ENCODE data around the gene FBXW7. TPM values are rescaled to one million over a fixed set of nuclear protein-coding genes. Genes with fewer than 3 reads are reported as not detected.
A peak's percentile ranks its signal among the peaks of the same experiment; 100 is the strongest.

The FBXW7 gene, protein sequence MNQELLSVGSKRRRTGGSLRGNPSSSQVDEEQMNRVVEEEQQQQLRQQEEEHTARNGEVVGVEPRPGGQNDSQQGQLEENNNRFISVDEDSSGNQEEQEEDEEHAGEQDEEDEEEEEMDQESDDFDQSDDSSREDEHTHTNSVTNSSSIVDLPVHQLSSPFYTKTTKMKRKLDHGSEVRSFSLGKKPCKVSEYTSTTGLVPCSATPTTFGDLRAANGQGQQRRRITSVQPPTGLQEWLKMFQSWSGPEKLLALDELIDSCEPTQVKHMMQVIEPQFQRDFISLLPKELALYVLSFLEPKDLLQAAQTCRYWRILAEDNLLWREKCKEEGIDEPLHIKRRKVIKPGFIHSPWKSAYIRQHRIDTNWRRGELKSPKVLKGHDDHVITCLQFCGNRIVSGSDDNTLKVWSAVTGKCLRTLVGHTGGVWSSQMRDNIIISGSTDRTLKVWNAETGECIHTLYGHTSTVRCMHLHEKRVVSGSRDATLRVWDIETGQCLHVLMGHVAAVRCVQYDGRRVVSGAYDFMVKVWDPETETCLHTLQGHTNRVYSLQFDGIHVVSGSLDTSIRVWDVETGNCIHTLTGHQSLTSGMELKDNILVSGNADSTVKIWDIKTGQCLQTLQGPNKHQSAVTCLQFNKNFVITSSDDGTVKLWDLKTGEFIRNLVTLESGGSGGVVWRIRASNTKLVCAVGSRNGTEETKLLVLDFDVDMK
- 114 TPM for total RNA-seq
- polyA plus RNA-seq, result 27.2 TPM
- long read RNA-seq, donor 1, partial matches to known transcripts, result 6 of 7 reads
- long read RNA-seq, donor 1, other reads (novel, unspliced or antisense), result 0 of 7 reads
- long read RNA-seq, donor 2, result 0 reads
- long read RNA-seq, donor 3, full-length matches to known transcripts, result 9 of 9 reads
- long read RNA-seq, donor 3, partial matches to known transcripts, result 0 of 9 reads
- long read RNA-seq, donor 3, other reads (novel, unspliced or antisense), result 0 of 9 reads
- long read RNA-seq, donor 4, transcript FBXW7-210 (2 exons, 528 nt), result major isoform, 7 of 9 reads
- long read RNA-seq, donor 4, partial matches to known transcripts, result 0 of 9 reads
- long read RNA-seq, donor 4, other reads (novel, unspliced or antisense), result 0 of 9 reads
- long read RNA-seq, donor 5, partial matches to known transcripts, result 7 of 12 reads
- long read RNA-seq, donor 5, other reads (novel, unspliced or antisense), result 0 of 12 reads
- long read RNA-seq, donor 6, full-length matches to known transcripts, result 7 of 7 reads
- long read RNA-seq, donor 6, partial matches to known transcripts, result 0 of 7 reads
- long read RNA-seq, donor 6, other reads (novel, unspliced or antisense), result 0 of 7 reads
- long read RNA-seq, donor 7, full-length matches to known transcripts, result 5 of 5 reads
- long read RNA-seq, donor 7, partial matches to known transcripts, result 0 of 5 reads
- long read RNA-seq, donor 7, other reads (novel, unspliced or antisense), result 0 of 5 reads
- long read RNA-seq, donor 8, partial matches to known transcripts, result 9 of 14 reads
- long read RNA-seq, donor 8, other reads (novel, unspliced or antisense), result 0 of 14 reads
- long read RNA-seq, donor 9, partial matches to known transcripts, result 0 of 5 reads
- long read RNA-seq, donor 9, other reads (novel, unspliced or antisense), result 0 of 5 reads
- long read RNA-seq, donor 10, result 0 reads

DNA sequence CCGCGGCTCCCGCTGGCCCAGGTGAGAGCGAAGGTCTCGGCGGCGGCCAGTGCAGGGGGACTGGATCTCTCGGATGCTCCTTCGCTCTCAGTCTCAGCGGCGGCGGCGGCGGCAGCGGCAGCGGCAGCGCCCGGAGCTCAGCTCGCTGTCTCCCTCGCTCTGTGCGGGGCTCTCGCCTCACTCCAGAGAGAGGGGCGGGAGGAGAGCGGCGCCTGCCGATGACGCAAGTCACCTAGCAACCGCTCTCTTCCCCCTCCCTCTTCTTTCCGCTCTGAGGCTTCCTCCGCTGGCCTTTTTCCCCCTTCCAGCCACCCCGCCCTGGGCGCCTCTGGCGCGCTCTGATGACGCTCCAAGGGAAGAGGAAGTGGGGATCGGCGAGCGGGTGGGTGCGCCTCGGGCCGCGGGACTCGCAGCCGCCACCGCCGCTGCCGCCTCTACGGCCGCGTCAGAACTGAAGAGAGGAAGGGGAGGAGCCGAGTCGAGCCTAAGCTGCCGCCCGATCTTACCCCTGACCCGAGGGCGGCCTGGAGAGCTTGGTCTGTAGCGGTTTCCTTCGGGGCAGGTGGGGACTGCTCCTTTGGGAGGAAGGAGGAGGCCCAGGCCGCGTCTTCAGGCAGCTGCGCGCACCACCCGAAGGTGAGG, at the start of gene FBXW7:
Gene FBXW7, minus strand, starts transcription at position 190 of the 642 bp plus-strand sequence. CDS start 124,289 bp downstream, outside the sequence.
- H3K4me3 ChIP-seq (ENCODE audit: low read length in 2 of 2), result peak within 1 kb of the TSS; percentile 75 to 95
- peak; percentile 96 to 100 (median 100) for DNase-seq (ENCODE audit: low read depth in 6 of 9, low spot score in 9 of 9)
- peak within 1 kb of the TSS; percentile 93 to 100 for H3K27ac ChIP-seq (ENCODE audit: low read depth in 1 of 2, low read length in 1 of 2)
- H3K27me3 ChIP-seq (ENCODE audit: control insufficient read depth in 2 of 2, insufficient read depth in 1 of 2, low read length in 1 of 2), result no peaks in the 10 kb centered on the region
- H3K4me1 ChIP-seq (ENCODE audit: control insufficient read depth in 2 of 2, insufficient read depth in 2 of 2, low read length in 2 of 2), result peaks cover 13% of the 10 kb centered on the region in 2 donors
- under 1% methylated on average over 63 of the region's 63 CpGs for WGBS
- H3K9me3 ChIP-seq (ENCODE audit: control insufficient read depth in 2 of 2, insufficient read depth in 1 of 2, low read length in 1 of 2), result peaks cover 5 to 10% of the 10 kb centered on the region in 2 donors
- H3K36me3 ChIP-seq (ENCODE audit: control insufficient read depth in 2 of 2, insufficient read depth in 2 of 2, low read length in 1 of 2), result peaks cover 8 to 17% of the 10 kb centered on the region in 2 donors

DNA sequence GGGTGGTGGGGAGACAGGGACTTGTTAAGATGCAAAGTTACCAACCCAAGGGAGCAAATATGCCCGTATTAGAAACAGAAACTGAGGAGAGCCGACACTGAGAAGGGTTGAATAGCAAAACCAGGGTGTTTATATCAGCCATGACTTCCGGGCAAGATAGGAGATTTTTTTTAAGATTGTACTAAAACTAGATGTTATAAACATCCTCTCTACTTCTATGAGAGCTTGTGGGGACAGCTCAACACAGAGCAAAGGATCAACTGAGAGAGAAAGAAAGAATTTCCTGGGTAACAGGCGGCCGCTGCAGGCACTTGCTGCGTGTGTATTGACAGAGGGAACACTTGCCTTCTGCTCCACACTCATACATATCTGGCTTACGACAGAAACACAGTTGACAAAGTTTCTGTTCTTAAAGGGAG, 49.1 kb upstream of the FBXW7 start:
- WGBS, result 97% methylated on average over 7 of the region's 7 CpGs
- H3K27ac ChIP-seq (ENCODE audit: low read depth in 1 of 2, low read length in 1 of 2), result no peak overlapping the region
- H3K4me1 ChIP-seq (ENCODE audit: control insufficient read depth in 2 of 2, insufficient read depth in 2 of 2, low read length in 2 of 2), result no peaks in the 10 kb centered on the region
- no peak overlapping the region for H3K4me3 ChIP-seq (ENCODE audit: low read length in 2 of 2)
- no peaks in the 10 kb centered on the region for H3K27me3 ChIP-seq (ENCODE audit: control insufficient read depth in 2 of 2, insufficient read depth in 1 of 2, low read length in 1 of 2)
- DNase-seq (ENCODE audit: low read depth in 6 of 9, low spot score in 9 of 9), result no peak
- H3K9me3 ChIP-seq (ENCODE audit: control insufficient read depth in 2 of 2, insufficient read depth in 1 of 2, low read length in 1 of 2), result no peaks in the 10 kb centered on the region
- no peaks in the 10 kb centered on the region for H3K36me3 ChIP-seq (ENCODE audit: control insufficient read depth in 2 of 2, insufficient read depth in 2 of 2, low read length in 1 of 2)

DNA sequence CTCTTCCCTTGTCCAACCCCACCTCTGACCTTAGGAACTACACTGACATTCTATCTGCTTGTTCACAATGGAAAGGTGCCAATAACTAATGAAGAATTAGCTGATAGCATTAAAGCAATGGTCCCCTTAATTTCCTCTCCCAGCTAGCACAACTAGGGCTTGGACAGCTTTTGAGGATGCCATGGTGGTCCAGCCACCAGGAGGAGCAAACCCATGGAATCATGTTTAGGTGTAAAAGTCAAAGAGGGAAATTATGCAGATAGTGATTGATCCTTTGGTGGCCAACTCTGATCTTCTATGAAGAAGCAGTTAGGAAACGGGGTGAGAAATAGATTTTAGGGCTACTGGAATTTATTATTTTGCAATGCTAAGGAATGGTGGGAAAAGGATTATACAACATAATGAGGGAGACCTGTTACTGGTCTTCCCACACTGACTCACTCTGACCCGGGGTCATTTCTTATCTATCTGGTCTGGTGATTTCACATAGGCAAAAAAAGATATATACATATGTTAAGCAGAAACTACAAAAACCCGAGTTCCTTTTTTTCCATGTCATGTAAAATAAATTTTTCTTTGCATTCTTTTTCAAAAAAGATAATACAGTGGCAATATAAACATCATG, 45.8 kb upstream of the FBXW7 start:
- Histone ChIP-seq H3K4me3 (ENCODE audit: low read length in 2 of 2) (no peak overlapping the region), H3K9me3 (ENCODE audit: control insufficient read depth in 2 of 2, insufficient read depth in 1 of 2, low read length in 1 of 2) (no peaks in the 10 kb centered on the region), H3K36me3 (ENCODE audit: control insufficient read depth in 2 of 2, insufficient read depth in 2 of 2, low read length in 1 of 2) (no peaks in the 10 kb centered on the region), H3K27ac (ENCODE audit: low read depth in 1 of 2, low read length in 1 of 2) (no peak overlapping the region), H3K27me3 (ENCODE audit: control insufficient read depth in 2 of 2, insufficient read depth in 1 of 2, low read length in 1 of 2) (no peaks in the 10 kb centered on the region), H3K4me1 (ENCODE audit: control insufficient read depth in 2 of 2, insufficient read depth in 2 of 2, low read length in 2 of 2) (no peaks in the 10 kb centered on the region)
- 91% methylated on average over 3 of the region's 3 CpGs for WGBS
- DNase-seq (ENCODE audit: low read depth in 6 of 9, low spot score in 9 of 9), result no peak

DNA sequence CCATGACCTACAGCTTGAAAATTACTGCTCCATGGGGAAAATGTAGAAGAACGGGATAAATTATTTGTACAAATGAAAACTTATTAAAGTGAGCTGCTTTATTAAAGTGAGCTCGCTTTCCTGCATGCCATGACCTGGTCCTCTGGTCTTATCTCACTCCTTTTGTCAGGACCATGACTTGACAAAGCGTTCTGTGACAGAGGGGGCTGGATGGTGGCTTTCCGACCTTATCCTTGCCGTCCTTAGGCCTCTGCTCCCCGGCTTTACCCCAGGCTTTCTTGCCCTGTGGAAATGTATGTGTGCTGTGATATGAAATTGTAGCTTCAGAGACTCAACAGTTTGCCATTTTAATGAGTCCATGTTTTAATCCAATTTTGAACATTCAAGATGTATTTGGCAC, 44.0 kb upstream of the FBXW7 start:
- no peaks in the 10 kb centered on the region for H3K27me3 ChIP-seq (ENCODE audit: control insufficient read depth in 2 of 2, insufficient read depth in 1 of 2, low read length in 1 of 2)
- H3K36me3 ChIP-seq (ENCODE audit: control insufficient read depth in 2 of 2, insufficient read depth in 2 of 2, low read length in 1 of 2), result no peaks in the 10 kb centered on the region
- H3K27ac ChIP-seq (ENCODE audit: low read depth in 1 of 2, low read length in 1 of 2), result no peak overlapping the region
- H3K9me3 ChIP-seq (ENCODE audit: control insufficient read depth in 2 of 2, insufficient read depth in 1 of 2, low read length in 1 of 2), result no peaks in the 10 kb centered on the region
- DNase-seq (ENCODE audit: low read depth in 6 of 9, low spot score in 9 of 9), result no peak
- no peaks in the 10 kb centered on the region for H3K4me1 ChIP-seq (ENCODE audit: control insufficient read depth in 2 of 2, insufficient read depth in 2 of 2, low read length in 2 of 2)
- no peak overlapping the region for H3K4me3 ChIP-seq (ENCODE audit: low read length in 2 of 2)
- 97% methylated on average over 6 of the region's 6 CpGs for WGBS

DNA sequence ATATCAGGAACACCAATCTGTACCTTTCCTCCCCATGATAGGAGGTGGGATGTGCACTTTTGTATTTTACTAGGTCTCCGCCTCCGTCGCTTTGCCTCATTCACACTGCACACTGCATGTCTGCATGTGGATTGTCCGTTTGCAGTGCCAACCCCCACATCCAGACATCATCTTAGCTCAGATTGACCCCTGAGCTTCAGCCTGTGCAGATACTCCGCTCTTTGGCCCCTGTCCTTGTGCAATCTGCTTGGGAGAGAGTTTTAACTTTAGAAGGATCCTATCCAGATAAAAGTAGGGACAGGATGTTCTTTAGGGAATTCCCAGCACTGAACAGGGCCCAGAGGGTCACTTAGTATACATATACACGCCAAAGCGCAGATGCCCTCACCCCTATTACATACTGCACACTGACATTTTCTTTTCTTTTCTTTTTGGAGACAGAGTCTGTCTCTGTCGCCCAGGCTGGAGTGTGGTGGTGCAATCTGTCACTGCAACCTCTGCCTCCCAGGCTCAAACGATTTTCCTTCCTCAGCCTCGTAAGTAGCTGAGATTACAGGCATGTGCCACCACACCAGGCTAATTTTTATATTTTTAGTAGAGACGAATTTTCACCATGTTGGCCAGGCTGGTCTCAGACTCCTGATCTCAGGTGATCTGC, 43.3 kb upstream of the FBXW7 start:
- Histone ChIP-seq H3K27me3 (ENCODE audit: control insufficient read depth in 2 of 2, insufficient read depth in 1 of 2, low read length in 1 of 2) (no peaks in the 10 kb centered on the region), H3K9me3 (ENCODE audit: control insufficient read depth in 2 of 2, insufficient read depth in 1 of 2, low read length in 1 of 2) (no peaks in the 10 kb centered on the region), H3K27ac (ENCODE audit: low read depth in 1 of 2, low read length in 1 of 2) (no peak overlapping the region), H3K36me3 (ENCODE audit: control insufficient read depth in 2 of 2, insufficient read depth in 2 of 2, low read length in 1 of 2) (no peaks in the 10 kb centered on the region), H3K4me3 (ENCODE audit: low read length in 2 of 2) (no peak overlapping the region), H3K4me1 (ENCODE audit: control insufficient read depth in 2 of 2, insufficient read depth in 2 of 2, low read length in 2 of 2) (no peaks in the 10 kb centered on the region)
- DNase-seq (ENCODE audit: low read depth in 6 of 9, low spot score in 9 of 9), result no peak
- WGBS, result 93% methylated on average over 11 of the region's 11 CpGs

DNA sequence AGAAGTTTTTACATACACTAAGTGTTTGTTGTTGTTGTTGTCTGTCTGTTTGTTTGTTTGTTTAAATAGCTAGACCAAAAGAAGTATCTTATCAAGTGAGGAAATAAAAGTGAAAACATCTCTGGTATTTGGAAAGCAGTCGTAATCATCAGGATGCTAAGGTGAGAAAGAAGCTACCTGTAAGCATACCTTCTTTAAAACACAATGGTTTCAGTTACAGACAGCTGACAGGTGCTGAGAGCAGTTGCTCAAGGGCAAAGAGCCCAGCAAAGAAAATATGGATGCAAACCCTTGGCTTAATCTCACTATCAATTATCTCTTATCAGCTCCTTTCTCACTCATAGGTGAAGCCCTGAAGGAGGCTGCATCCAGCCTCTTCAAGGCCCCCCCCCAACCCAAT, 42.8 kb upstream of the FBXW7 start:
- Histone ChIP-seq H3K4me3 (ENCODE audit: low read length in 2 of 2) (no peak overlapping the region), H3K4me1 (ENCODE audit: control insufficient read depth in 2 of 2, insufficient read depth in 2 of 2, low read length in 2 of 2) (no peaks in the 10 kb centered on the region), H3K36me3 (ENCODE audit: control insufficient read depth in 2 of 2, insufficient read depth in 2 of 2, low read length in 1 of 2) (no peaks in the 10 kb centered on the region), H3K9me3 (ENCODE audit: control insufficient read depth in 2 of 2, insufficient read depth in 1 of 2, low read length in 1 of 2) (no peaks in the 10 kb centered on the region), H3K27ac (ENCODE audit: low read depth in 1 of 2, low read length in 1 of 2) (no peak overlapping the region), H3K27me3 (ENCODE audit: control insufficient read depth in 2 of 2, insufficient read depth in 1 of 2, low read length in 1 of 2) (no peaks in the 10 kb centered on the region)
- no peak for DNase-seq (ENCODE audit: low read depth in 6 of 9, low spot score in 9 of 9)
- 94% methylated on average over 1 of the region's 1 CpG for WGBS

DNA sequence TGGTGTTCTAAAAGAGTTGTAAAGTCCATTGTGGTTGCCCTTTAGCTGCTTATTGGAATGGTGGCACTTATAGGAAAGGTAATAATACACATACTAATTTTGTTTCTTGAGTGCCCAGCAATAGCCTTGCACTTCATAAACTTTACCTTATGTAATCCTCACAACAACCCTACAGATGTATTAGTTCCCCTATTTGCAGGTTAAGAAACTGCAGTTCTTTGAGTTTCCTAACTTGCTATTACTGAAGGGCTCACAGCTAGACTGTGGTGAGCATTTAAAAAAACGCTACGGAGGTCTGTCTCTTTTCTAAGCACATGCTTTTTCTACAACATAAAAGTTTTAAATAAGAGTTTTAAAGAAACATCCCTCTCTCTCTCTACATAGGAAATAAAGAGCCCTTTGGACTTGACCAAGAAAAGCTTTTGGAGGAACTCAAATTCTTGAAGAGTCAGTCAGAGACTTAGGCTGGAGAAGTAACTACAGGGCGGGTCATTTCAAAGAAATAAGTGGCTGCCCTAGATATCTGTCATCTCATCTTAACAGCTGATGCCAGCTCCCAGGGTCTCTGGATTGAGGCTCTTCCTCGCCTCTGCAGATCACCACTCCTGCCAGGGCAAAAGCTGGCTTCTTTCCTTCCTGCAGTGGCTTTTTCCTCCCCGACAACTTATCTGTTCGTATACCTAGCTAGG, 42.0 kb upstream of the FBXW7 start:
- no peak for DNase-seq (ENCODE audit: low read depth in 6 of 9, low spot score in 9 of 9)
- Histone ChIP-seq H3K9me3 (ENCODE audit: control insufficient read depth in 2 of 2, insufficient read depth in 1 of 2, low read length in 1 of 2) (no peaks in the 10 kb centered on the region), H3K36me3 (ENCODE audit: control insufficient read depth in 2 of 2, insufficient read depth in 2 of 2, low read length in 1 of 2) (no peaks in the 10 kb centered on the region), H3K27me3 (ENCODE audit: control insufficient read depth in 2 of 2, insufficient read depth in 1 of 2, low read length in 1 of 2) (no peaks in the 10 kb centered on the region), H3K4me1 (ENCODE audit: control insufficient read depth in 2 of 2, insufficient read depth in 2 of 2, low read length in 2 of 2) (no peaks in the 10 kb centered on the region), H3K4me3 (ENCODE audit: low read length in 2 of 2) (no peak overlapping the region), H3K27ac (ENCODE audit: low read depth in 1 of 2, low read length in 1 of 2) (no peak overlapping the region)
- 82% methylated on average over 6 of the region's 6 CpGs for WGBS

All from thymus (tissue), 14 donors.